ENCODE results near the gene ZBTB5.
"Not testable (repeated sequence)": the region's sequence is repeated elsewhere in the genome, so short reads cannot be mapped to it uniquely, and the experiment has no call there.

The ZBTB5 gene

GRCh38 chr9:37449862-37450632 lies 15.2 kb downstream of the ZBTB5 start:
- DNase-seq (ENCODE audit: low spot score): no peak

- DNase-seq (ENCODE audit: low spot score): no peak
These were observed 18.1 kb downstream of the ZBTB5 start for GRCh38 chr9:37447111-37447510.

DNA sequence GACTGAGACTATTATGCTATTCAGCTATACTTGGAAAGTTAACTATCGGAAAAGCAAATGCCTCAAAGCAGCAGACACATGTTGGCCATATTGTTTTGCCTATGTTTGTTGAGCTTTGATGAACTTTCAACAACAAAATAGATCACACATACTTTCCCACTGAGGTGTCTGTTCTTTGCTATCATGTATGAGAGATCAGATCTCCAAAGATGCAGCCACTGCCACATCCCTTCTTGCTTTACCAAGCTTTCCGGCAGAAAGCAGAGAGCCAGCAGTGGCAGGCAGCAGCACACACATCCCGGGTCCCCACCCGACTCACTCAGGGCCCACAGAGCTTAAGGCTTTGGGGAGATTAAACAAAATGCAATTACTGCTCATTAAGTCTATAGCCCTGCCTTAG lies 18.8 kb downstream of the ZBTB5 start:
- DNase-seq (ENCODE audit: low spot score): no peak

DNA sequence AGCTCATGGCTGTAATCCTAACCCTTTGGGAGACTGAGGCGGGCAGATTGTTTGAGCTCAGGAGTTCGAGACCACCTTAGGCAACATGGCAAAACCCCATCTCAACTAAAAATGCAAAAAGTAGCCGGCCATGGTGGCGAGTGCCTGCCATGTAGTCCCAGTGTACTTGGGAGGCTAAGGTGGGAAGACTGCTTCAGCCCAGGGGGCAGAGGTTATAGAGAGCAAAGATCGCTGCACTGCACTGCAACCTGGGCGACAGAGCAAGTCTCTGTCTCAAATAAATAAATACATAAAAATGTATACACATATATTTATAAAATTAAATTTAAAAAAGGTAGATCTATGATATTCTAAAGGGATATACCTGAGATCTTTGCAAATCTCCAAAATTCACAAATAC lies 19.4 kb downstream of the ZBTB5 start:
- no peak for DNase-seq (ENCODE audit: low spot score)

DNA sequence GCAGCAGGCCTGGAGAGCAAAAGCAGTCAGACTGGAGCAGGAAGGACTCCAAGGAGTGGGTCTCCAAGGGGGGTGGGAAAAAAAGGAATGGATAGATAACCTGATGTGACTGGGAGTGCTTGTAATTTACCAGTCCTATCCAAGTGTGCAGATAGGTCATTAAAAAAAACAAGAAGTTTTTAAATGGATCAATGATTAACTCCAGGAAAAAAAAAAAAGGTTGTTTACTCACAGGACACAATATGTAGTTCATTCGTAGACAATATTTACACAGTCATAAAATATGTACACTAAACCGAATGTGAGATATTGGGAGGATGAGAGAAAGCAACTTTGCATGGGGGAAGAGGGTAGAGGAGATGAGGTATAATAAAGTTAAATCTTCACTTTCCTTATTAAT lies 20.4 kb downstream of the ZBTB5 start:
- DNase-seq (ENCODE audit: low spot score): no peak

DNA sequence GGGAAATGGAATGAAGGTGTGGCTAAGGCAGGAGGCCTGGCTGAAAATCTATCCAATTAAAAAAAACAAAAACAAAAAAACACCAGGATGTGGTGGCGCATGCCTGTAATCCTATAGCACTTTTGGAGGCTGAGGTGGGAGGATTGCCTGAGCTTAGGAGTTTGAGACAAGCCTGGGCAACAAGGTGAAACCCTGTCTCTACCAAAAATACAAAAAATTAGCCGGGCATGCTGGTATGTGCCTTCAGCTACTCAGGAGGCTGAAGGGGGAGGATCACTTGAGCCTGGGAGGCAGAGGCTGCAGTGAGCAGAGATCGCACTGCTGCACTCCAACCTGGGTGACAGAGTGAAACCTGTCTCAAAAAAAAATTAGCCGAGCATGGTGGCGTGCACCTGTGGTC lies 21.7 kb downstream of the ZBTB5 start:
- DNase-seq (ENCODE audit: low spot score): no peak

DNA sequence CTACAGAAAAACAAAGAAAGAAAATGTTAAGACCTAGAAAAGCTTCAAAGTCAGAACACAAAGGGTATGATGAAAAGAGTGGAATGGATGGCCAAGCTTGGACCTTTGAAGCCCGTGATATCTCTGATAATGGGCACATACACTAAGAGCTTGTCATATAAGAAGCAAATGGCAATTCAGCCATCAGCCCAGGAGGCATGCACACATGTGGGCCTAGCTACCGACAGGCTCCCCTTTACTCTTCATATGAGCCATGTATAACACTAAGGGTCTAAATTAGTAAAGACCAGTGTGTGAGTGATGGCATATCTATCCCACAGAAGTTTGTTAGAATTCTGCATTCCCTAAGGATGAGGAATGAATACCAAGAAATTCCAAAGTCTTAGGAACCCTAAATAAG lies 22.7 kb downstream of the ZBTB5 start:
- no peak for DNase-seq (ENCODE audit: low spot score)

- no peak for DNase-seq (ENCODE audit: low spot score)
These were observed 23.4 kb downstream of the ZBTB5 start for GRCh38 chr9:37441776-37442370.

DNA sequence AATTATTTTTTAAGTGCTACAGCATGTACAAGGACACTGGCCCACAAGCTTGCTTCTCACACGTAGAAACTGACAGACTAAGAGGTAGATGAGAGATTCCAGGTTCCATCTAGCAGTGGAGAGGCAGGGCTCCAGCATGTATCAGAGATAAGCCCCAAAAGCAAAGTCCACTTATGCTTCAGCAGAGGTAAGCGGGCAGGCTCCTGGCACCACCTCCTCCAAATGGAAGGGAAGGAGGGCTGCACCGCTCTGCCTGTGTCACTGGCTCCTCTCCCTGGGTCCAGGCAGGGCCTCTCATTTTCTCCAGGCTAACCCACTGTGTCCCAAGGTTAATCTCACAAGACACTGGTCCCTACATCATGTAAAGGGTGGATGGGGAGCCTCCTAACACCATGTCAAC lies 26.9 kb downstream of the ZBTB5 start:
- DNase-seq (ENCODE audit: low spot score): no peak

DNA sequence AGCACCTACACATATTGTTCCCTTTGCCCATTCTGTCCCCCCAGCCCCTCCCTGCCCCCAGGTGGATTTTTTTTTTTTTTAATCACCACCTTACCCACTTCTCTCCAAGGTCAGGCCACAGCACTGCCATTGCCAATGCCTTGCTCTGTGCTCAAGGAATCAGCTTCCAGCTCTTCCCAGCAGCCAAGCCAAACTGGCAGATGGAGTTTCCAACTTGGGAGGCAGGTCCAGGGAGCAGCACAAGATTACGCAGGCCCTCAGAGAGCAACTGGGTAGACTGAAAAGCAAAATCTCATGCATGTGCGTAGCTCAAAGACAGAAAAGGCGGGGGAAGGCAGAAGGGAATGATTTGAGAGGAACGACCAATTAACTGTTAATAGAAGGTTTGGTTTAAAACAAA lies 27.6 kb downstream of the ZBTB5 start:
- no peak for DNase-seq (ENCODE audit: low spot score)

GRCh38 chr9:37437010-37437409 lies 28.2 kb downstream of the ZBTB5 start:
- no peak for DNase-seq (ENCODE audit: low spot score)

DNA sequence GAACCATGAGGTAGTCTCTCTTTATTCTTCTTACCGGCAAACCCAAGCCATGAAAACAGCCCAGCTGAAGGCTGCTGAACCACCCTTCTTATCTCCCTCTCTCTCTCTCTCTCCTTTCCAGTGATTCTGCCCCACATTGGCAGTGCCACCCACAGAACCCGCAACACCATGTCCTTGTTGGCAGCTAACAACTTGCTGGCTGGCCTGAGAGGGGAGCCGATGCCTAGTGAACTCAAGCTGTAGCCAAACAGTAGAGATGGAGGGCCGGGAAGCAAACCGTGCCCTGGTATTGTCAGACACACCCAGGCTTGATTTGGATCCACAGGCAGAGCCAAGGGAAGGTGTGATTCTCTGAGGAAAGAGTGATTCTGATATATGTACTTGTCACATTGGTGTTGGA lies 28.7 kb downstream of the ZBTB5 start:
- no peak for DNase-seq (ENCODE audit: low spot score)

DNA sequence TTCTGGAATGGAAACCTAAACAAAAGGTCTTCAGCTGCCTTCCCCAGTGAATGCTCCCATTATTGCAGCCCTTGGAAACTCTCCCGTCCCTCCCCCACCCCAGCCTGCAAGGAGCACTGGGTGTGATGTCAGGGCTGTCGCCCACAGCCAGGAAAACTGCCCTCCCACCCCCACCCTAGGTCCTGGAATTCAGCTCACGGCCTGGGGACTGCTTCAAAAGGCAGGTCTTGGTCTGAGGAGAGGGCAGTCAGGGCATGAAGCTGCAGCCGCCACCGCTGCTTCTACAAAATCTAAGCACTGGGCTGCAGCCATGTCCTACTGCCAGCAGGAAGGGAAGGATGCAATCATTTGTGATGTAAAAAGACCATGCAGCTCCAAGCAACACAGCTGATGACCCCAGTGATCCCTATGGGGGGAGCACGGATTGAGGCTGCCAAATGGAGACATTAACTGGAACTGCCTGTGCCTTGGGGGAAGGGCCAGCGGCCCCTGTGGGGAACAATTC lies 31.3 kb downstream of the ZBTB5 start:
- no peak for DNase-seq (ENCODE audit: low spot score)

- DNase-seq (ENCODE audit: low spot score): no peak
These were observed 33.2 kb downstream of the ZBTB5 start for GRCh38 chr9:37432020-37432419.

GRCh38 chr9:37430841-37431597 lies 34.2 kb downstream of the ZBTB5 start:
- DNase-seq (ENCODE audit: low spot score): no peak

- DNase-seq (ENCODE audit: low spot score): no peak
These were observed 35.6 kb downstream of the ZBTB5 start for GRCh38 chr9:37429441-37430285.

DNA sequence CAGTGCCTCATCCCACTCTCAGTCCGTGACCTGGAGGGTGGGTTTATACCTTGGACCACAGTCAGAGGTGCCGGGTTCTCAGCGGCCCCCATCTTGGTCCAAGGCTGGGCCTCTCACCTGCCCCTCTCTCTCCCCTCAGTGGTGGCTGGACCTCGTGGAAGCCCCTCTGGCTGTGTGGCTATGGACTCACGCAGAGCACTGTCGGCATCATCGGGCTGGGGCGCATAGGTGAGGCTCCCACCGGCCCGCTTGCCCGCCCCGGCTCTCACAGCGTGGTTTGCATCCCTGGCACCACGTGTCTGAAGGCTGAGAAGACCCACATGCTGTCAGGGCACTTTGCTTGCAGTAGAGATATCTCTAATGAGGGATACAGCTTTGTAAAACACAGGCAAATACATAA lies 36.9 kb downstream of the ZBTB5 start:
- DNase-seq (ENCODE audit: low spot score): no peak

GRCh38 chr9:37426846-37427245 lies 38.4 kb downstream of the ZBTB5 start:
- DNase-seq (ENCODE audit: low spot score): no peak

GRCh38 chr9:37426431-37426830 lies 38.8 kb downstream of the ZBTB5 start:
- not testable (repeated sequence) for DNase-seq (ENCODE audit: low spot score)

GRCh38 chr9:37425298-37425752 lies 39.9 kb downstream of the ZBTB5 start:
- DNase-seq (ENCODE audit: low spot score): peak; percentile 39

DNA sequence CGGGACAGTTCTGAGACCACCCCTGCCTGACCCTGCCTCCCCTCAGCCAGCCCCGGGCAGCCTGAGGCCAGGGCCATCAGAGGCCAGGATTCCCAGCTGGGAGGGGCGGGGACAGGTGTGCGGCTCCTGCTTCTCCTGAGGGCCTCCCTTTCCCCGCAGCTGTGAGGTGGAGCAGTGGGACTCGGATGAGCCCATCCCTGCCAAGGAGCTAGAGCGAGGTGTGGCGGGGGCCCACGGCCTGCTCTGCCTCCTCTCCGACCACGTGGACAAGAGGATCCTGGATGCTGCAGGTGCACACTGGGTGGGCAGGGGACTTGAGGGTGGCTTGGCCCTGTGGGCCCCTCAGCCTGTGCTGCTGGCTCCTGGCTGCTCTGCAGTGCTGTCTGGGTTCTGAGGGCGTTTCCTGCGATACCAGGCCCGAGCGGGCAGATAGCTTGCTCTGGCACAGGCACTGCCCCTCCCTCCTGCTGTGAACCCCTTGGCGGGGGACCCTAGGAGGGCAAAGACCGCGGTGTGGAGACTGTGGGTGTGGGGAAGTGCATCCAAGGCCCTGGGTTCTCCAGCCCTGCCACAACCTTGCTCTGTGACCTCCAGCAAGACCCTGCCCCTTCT lies 40.5 kb downstream of the ZBTB5 start:
- DNase-seq (ENCODE audit: low spot score): no peak
